Adipose tissue (tissue), 3 donors: ENCODE data around the gene SIK3. TPM values are rescaled to one million over a fixed set of nuclear protein-coding genes. Genes with fewer than 3 reads are reported as not detected.

Experiments
- H3K27ac ChIP-seq: one replicate; pipeline ENCODE4 v1.5.1; 2013; ENCODE audit warnings: low read depth, low read length
- WGBS, 3 donors: extraction: QIAGEN DNeasy Blood & Tissue Kit; methylation state at CpG; one replicate each; pipeline ENCODE4 v1.1.7; 2013; 5-methylcytosine and 5-hydroxymethylcytosine counted together
- polyA plus RNA-seq, 3 donors: library from polyadenylated mRNA; stranded (reverse); fragments of 200-250 nt; gene quantifications; one replicate each; pipeline ENCODE4 v1.2.3, GENCODE V29; 2013
- donor health status: healthy with polysubstance abuse.
- donor health status: Bipolar disorder and iron deficiency.
- donor health status: healthy.

The SIK3 gene
- polyA plus RNA-seq, 3 donors, result 8.5 to 13.8 (median 11.2) TPM

GRCh38 chr11:116990061-116990473 is 108.2 kb downstream of the SIK3 start:
- H3K27ac ChIP-seq, result no peak overlapping the region
- 55 to 69% (median 63%) methylated on average over 4 of the region's 4 CpGs for WGBS, 3 donors

DNA sequence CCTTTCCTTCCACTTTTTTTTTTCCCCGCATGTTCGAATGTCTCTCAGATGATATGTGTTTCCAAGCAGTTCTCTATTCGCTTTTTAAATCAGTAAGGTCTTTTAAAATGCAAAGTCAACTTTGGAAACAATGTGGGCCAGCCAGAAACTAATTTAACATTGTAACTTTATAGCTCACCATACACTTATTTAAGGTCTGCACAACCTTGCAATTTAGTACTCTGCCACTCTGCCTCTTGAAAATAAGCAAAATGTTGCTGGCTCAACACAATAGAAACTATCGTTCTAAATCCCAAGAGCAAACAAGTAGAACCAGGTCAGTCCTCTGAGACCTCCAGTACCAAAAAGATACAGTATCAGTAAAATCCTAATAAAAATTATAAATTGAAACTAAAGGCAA is 109.0 kb downstream of the SIK3 start:
- H3K27ac ChIP-seq, result no peak overlapping the region
- WGBS, 3 donors, result 49 to 51% (median 51%) methylated on average over 4 of the region's 4 CpGs

- peak overlapping the region; percentile 52 for H3K27ac ChIP-seq
- 34 to 75% (median 35%) methylated on average over 2 of the region's 2 CpGs for WGBS, 3 donors
Measured at GRCh38 chr11:116986521-116987105, 111.6 kb downstream of the SIK3 start.

GRCh38 chr11:116984589-116984988 is 113.6 kb downstream of the SIK3 start:
- 33 to 71% (median 35%) methylated on average over 6 of the region's 6 CpGs for WGBS, 3 donors
- no peak overlapping the region for H3K27ac ChIP-seq

GRCh38 chr11:116984186-116984585 is 114.0 kb downstream of the SIK3 start:
- H3K27ac ChIP-seq, result no peak overlapping the region
- WGBS, 3 donors, result 50 to 79% (median 56%) methylated on average over 4 of the region's 4 CpGs

GRCh38 chr11:116981266-116981885 is 116.9 kb downstream of the SIK3 start:
- 51 to 93% (median 69%) methylated on average over 4 of the region's 4 CpGs for WGBS, 3 donors

GRCh38 chr11:116980136-116980793 is 118.0 kb downstream of the SIK3 start:
- H3K27ac ChIP-seq, result no peak overlapping the region
- WGBS, 3 donors, result 63 to 88% (median 75%) methylated on average over 7 of the region's 7 CpGs

More at GRCh38 chr11:116981266-116981885, 116.9 kb downstream of the SIK3 start:
- no peak overlapping the region for H3K27ac ChIP-seq

DNA sequence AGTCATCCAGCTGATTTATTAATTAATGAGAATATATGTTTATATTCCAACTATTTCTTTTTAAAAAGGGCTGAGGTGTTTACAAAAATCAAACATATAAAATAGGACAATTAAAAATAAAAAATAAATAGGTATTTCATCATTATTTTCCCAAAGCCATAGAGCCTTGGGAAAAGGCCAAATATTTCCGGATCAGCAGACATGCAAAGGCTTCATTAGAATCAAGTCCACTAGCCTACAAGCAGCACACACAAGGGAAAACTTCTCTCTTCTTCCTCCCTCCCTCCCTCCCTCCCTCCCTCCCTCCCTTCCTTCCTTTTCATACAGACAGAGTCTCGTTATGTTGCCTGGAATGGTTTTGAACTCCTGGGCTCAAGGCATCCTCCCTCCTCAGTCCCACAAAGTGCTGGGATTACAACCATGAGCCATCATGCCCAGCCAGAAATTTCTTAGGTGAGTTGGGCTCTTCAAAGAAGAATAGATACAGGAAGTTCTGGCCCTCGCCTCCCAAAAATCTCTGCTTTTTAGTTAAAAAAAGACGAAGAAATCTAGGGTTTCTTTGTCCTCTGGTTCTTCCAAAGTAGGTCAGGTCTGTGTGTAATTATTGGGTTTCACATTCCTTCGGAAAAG is 121.2 kb downstream of the SIK3 start:
- 54 to 65% (median 57%) methylated on average over 5 of the region's 5 CpGs for WGBS, 3 donors
- no peak overlapping the region for H3K27ac ChIP-seq

GRCh38 chr11:116975661-116976060 is 122.6 kb downstream of the SIK3 start:
- H3K27ac ChIP-seq, result no peak overlapping the region
- WGBS, 3 donors, result 97 to 100% (median 100%) methylated on average over 1 of the region's 1 CpG

- H3K27ac ChIP-seq, result no peak overlapping the region
Measured at GRCh38 chr11:116973270-116973669, 125.0 kb downstream of the SIK3 start.

GRCh38 chr11:116972691-116973090 is 125.5 kb downstream of the SIK3 start:
- no peak overlapping the region for H3K27ac ChIP-seq

GRCh38 chr11:116970485-116971292 is 127.5 kb downstream of the SIK3 start:
- H3K27ac ChIP-seq, result no peak overlapping the region
- WGBS, 3 donors, result 88 to 95% (median 91%) methylated on average over 6 of the region's 6 CpGs

More at GRCh38 chr11:116972691-116973090, 125.5 kb downstream of the SIK3 start:
- WGBS, 3 donors, result 58 to 75% (median 59%) methylated on average over 4 of the region's 4 CpGs

DNA sequence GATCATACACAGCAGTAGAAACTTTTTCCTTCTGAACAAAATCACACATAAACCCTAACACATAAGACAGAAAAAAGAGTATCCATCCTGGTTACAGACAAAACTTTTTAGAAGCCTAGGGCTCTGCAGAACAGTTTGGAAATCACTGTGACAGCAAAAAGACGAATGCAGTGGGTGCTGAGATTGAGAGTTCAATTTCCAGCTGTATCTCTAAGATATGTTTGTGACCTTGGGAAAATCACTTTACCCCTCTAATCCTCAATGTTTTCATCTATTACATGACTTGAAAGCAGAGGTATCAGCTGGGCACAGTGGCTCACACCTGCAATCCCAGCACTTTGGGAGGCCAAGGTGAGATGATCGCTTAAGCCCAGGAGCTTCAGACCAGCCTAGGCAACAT is 128.5 kb downstream of the SIK3 start:
- H3K27ac ChIP-seq, result no peak overlapping the region
- WGBS, 3 donors, result 78 to 88% (median 85%) methylated on average over 2 of the region's 2 CpGs

DNA sequence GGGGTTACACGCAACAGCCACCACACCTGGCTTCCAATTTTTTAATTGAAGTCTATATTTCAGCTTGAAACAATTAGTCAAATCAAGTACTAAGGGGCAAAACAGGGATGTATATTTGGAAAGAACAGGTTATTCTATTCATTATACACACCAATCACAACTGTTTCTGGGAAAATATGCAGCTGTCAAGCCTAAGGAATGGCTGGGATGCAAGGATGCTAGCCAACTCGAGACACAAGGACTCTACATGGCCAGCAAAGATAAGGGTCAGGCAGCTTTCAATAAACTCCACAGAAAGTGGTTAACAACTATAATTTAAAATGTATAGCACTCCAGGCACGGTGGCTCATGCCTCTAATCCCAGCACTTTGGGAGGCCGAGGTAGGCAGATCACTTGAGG is 134.0 kb downstream of the SIK3 start:
- no peak overlapping the region for H3K27ac ChIP-seq
- 71 to 95% (median 94%) methylated on average over 4 of the region's 4 CpGs for WGBS, 3 donors

DNA sequence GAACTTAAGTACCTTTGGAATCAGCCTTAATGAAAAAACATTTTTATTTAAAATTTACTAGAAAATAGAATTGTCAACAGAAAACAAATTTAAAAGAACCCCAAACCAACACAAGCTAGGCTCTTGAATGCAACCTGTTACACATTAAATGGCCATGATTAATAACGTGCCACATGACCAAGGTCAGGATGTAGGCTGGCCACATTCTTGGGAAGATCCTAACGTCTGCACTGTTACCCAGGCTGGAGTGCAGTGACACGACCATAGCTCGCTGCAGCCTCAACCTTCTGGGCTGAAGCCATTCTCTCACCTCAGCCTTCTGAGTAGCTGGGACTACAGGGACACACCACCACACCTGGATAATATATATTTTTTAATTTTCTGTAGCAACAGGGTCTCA is 134.4 kb downstream of the SIK3 start:
- 26 to 74% (median 59%) methylated on average over 4 of the region's 4 CpGs for WGBS, 3 donors
- no peak overlapping the region for H3K27ac ChIP-seq

- 72 to 91% (median 90%) methylated on average over 4 of the region's 4 CpGs for WGBS, 3 donors
- no peak overlapping the region for H3K27ac ChIP-seq
Measured at GRCh38 chr11:116962108-116962507, 136.1 kb downstream of the SIK3 start.

- H3K27ac ChIP-seq, result no peak overlapping the region
- WGBS, 3 donors, result 55 to 81% (median 81%) methylated on average over 3 of the region's 3 CpGs
Measured at GRCh38 chr11:116960930-116961329, 137.3 kb downstream of the SIK3 start.

- 64 to 77% (median 76%) methylated on average over 3 of the region's 3 CpGs for WGBS, 3 donors
- no peak overlapping the region for H3K27ac ChIP-seq
Measured at GRCh38 chr11:116958246-116958645, 140.0 kb downstream of the SIK3 start.

DNA sequence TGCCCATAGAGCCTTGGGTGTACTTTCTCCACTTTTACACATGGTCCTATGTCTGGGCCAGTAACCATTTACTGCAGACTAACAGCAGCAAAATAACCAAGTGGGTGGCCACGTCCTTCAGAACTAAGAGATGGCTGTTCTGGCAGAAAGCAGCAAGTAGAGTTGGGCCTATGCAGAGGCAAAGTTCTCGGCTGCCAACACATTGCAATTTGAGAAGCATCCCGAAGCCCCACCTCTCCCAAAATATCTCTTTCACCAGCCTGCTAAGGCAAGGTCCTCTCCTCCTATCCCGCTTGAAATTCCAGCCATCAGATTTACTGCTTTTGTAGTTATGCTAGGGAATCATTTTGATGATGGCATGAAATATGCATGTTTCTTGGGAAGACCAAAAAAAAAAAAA is 142.3 kb downstream of the SIK3 start:
- no peak overlapping the region for H3K27ac ChIP-seq
- WGBS, 3 donors, result 86 to 91% (median 88%) methylated on average over 4 of the region's 4 CpGs
